HepG2 (cell line): Measurements from ENCODE around the gene RNF126. TPM values are rescaled to one million over a fixed set of nuclear protein-coding genes. Genes with fewer than 3 reads are reported as not detected.

Experiments
- ATAC-seq: fragments of 200-7000 bp; cut with Tn5 transposase; 3 replicates; pipeline ENCODE4 v1.9.1; 2020; ENCODE audit warnings: mild to moderate bottlenecking, moderate library complexity
- BruUV-seq: library from RNA; stranded (reverse); fragments of 400-500 nt; replicated peaks from 2 replicates; lab custom pipeline; 2021; lab: Mats Ljungman, UMichigan
- CTCF ChIA-PET: fragments of 300-600 bp; formaldehyde crosslinking; extraction: SDS; loops from one replicate; lab custom pipeline; 2021; ENCODE audit warnings: low total read pairs, inconsistent platforms, low intra/inter-chr PET ratio; lab: Yijun Ruan, JAX
- POLR2A ChIA-PET: fragments of 350-600 bp; sonication (Branson Sonifier 250); formaldehyde crosslinking; loops from one replicate; lab custom pipeline; 2020; ENCODE audit warnings: antibody characterized with exemption, inconsistent platforms; lab: Yijun Ruan, JAX
- DNase-seq: peaks from one replicate; pipeline ENCODE4 v3.0.0-alpha.2; 2015; ENCODE audit warnings: low spot score
- FAIRE-seq: peaks from 3 replicates; lab custom pipeline; 2011; peaks lifted over from hg19 to GRCh38; lab: Jason Lieb, UNC
- H2AFZ ChIP-seq: one replicate; pipeline ENCODE4 v1.6.1; 2011; ENCODE audit warnings: low read length, inconsistent platforms
- H3K27ac ChIP-seq: fragments of 300-600 bp; 3 replicates; pipeline ENCODE4 v1.8.0; 2011; ENCODE audit warnings: mixed run types, mild to moderate bottlenecking, mixed read lengths, low read length, inconsistent platforms; ENCODE audit not compliant: insufficient read depth; ENCODE audit errors: extremely low read length
- H3K27me3 ChIP-seq, 2 experiments: fragments of 200-600 bp in 1 of 2; 2 replicates in 1 of 2; 3 replicates in 1 of 2; pipeline versions ENCODE4 v1.6.0 to v1.8.0; 2011; ENCODE audit warnings: low read length in 2 of 2, mild to moderate bottlenecking in 2 of 2, moderate library complexity in 2 of 2, inconsistent platforms in 1 of 2; ENCODE audit not compliant: insufficient read depth in 2 of 2, control insufficient read depth in 1 of 2
- H3K36me3 ChIP-seq, 2 experiments: fragments of 200-600 bp in 1 of 2; replicated peaks in 1 of 2; 2 replicates in 1 of 2; 3 replicates in 1 of 2; pipeline versions ENCODE4 v1.5.1 to v1.8.0; 2011; ENCODE audit warnings: low read length in 2 of 2, inconsistent platforms in 1 of 2; ENCODE audit not compliant: insufficient read depth in 2 of 2, control insufficient read depth in 1 of 2
- H3K4me1 ChIP-seq: 2 replicates; pipeline ENCODE4 v1.5.1; 2012; ENCODE audit warnings: low read length, inconsistent platforms; ENCODE audit not compliant: insufficient read depth
- H3K4me2 ChIP-seq: 2 replicates; pipeline ENCODE4 v1.6.0; 2011; ENCODE audit warnings: low read depth, low read length, inconsistent platforms
- H3K4me3 ChIP-seq, 3 experiments: fragments of 200-600 bp in 1 of 3; sonication (generic), shearing (Covaris generic) in 1 of 3; replicated peaks in 1 of 3; 2 replicates each; pipeline ENCODE4 v1.5.1; 2011 to 2016; ENCODE audit warnings: low read length in 3 of 3, inconsistent platforms in 2 of 3, low read depth in 2 of 3, mild to moderate bottlenecking in 2 of 3, control low read depth in 1 of 3, mixed read lengths in 1 of 3; ENCODE audit not compliant: insufficient read depth in 1 of 3
- H3K79me2 ChIP-seq: one replicate; pipeline ENCODE4 v1.6.1; 2011; ENCODE audit warnings: low read length, inconsistent platforms; ENCODE audit not compliant: insufficient read depth
- H3K9ac ChIP-seq: 2 replicates; pipeline ENCODE4 v1.6.0; 2011; ENCODE audit warnings: mild to moderate bottlenecking, low read depth, low read length, inconsistent platforms; ENCODE audit not compliant: insufficient read depth
- H3K9me3 ChIP-seq: 2 replicates; pipeline ENCODE4 v1.5.1; 2012; ENCODE audit warnings: mild to moderate bottlenecking, low read length
- H4K20me1 ChIP-seq: 2 replicates; pipeline ENCODE4 v1.6.0; 2011; ENCODE audit warnings: inconsistent platforms, mild to moderate bottlenecking, low read length, moderate library complexity; ENCODE audit not compliant: insufficient read depth
- GPN1 ChIP-seq: sonication (generic); formaldehyde crosslinking; IDR thresholded peaks from 2 replicates; pipeline ENCODE4 v1.5.1; 2020; ENCODE audit warnings: missing genetic modification reagents, borderline replicate concordance
- MLLT10 ChIP-seq: sonication (generic); formaldehyde crosslinking; IDR thresholded peaks from 2 replicates; pipeline ENCODE4 v1.4.0; 2020; ENCODE audit warnings: missing genetic modification reagents
- SRSF1 ChIP-seq: fragments of 200-400 bp; formaldehyde crosslinking; optimal IDR thresholded peaks from 2 replicates; pipeline ENCODE3; 2017; ENCODE audit warnings: mild to moderate bottlenecking, low read depth, low read length, moderate library complexity
- TARDBP ChIP-seq: sonication (generic); formaldehyde crosslinking; IDR thresholded peaks from 2 replicates; pipeline ENCODE4 v1.8.0; 2022; ENCODE audit warnings: mild to moderate bottlenecking, missing genetic modification reagents
- U2AF2 ChIP-seq: fragments of 200-400 bp; formaldehyde crosslinking; IDR thresholded peaks from 2 replicates; pipeline ENCODE4 v1.6.1; 2017; ENCODE audit warnings: low read depth, mild to moderate bottlenecking, low read length
- ZBED4 ChIP-seq: sonication (generic); formaldehyde crosslinking; IDR thresholded peaks from 2 replicates; pipeline ENCODE4 v1.4.0; 2020; ENCODE audit warnings: missing genetic modification reagents, borderline replicate concordance
- ZFP37 ChIP-seq: sonication (generic); formaldehyde crosslinking; IDR thresholded peaks from 2 replicates; pipeline ENCODE4 v1.4.0; 2020; ENCODE audit warnings: missing genetic modification reagents, borderline replicate concordance
- ZNF556 ChIP-seq: sonication (generic); formaldehyde crosslinking; IDR thresholded peaks from 2 replicates; pipeline ENCODE4 v1.4.0; 2020; ENCODE audit warnings: mild to moderate bottlenecking, missing genetic modification reagents, borderline replicate concordance
- ZNF629 ChIP-seq: sonication (generic); formaldehyde crosslinking; conservative IDR thresholded peaks from 2 replicates; pipeline ENCODE4 v1.5.0; 2020; ENCODE audit warnings: missing genetic modification reagents
- ZNF687 ChIP-seq: sonication (generic); formaldehyde crosslinking; IDR thresholded peaks from 2 replicates; pipeline ENCODE4 v1.5.1; 2020; ENCODE audit warnings: mild to moderate bottlenecking, missing genetic modification reagents, moderate library complexity
- ZSCAN9 ChIP-seq: IDR thresholded peaks from 2 replicates; pipeline ENCODE4 v1.6.1; 2016; ENCODE audit warnings: borderline replicate concordance
- WGBS: methylation state at CpG from one replicate; pipeline ENCODE4 v1.1.6; 2017; ENCODE audit warnings: low lambda C conversion rate; 5-methylcytosine and 5-hydroxymethylcytosine counted together
- in situ Hi-C: cut with HindIII; loops from 2 replicates; pipeline ENCODE4 v1.10.0; 2017; ENCODE audit warnings: low pct_unique_long_range_greater_than_20kb; ENCODE audit not compliant: extremely low pct_ligation_motif_present
- intact Hi-C: fragments of 100-400 bp; cut with micrococcal nuclease; formaldehyde crosslinking; loops from one replicate; pipeline ENCODE4 v1.10.0; 2022; ENCODE audit not compliant: unreplicated experiment
- polyA plus RNA-seq, 8 experiments: library from polyadenylated mRNA; depleted of rRNA in 3 of 8; stranded (reverse) in 7 of 8; unstranded in 1 of 8; fragments of >200 nt; fragmentation: Illumina TruSeq in 4 of 8; extraction: Trizol in 4 of 8; gene quantifications; 2 replicates each; pipeline versions ENCODE4 v1.2.1 to v1.2.3, GENCODE V29; 2011 to 2016; ENCODE audit warnings: low read depth in 4 of 8, missing spikeins in 1 of 8, mixed read lengths in 1 of 8; ENCODE audit not compliant: insufficient read depth in 1 of 8
- total RNA-seq, 5 experiments: library from RNA; depleted of rRNA; stranded (reverse); fragments of >200 nt; fragmentation: Illumina TruSeq; extraction: Trizol; gene quantifications; 2 replicates each; pipeline ENCODE4 v1.2.3, GENCODE V29; 2016; ENCODE audit warnings: low read depth in 1 of 5
- TF ChIP-seq, protein P1 (sequence below): sonication (generic); formaldehyde crosslinking; IDR thresholded peaks from 2 replicates; pipeline ENCODE4 v1.5.0; 2020; ENCODE audit warnings: mild to moderate bottlenecking, missing genetic modification reagents, borderline replicate concordance

The RNF126 gene
- total and polyA plus RNA-seq, 2 of the 13 experiments (the other 11 are each of a cell fraction or from before 2014, with no cell fraction given): 23.2 to 34.0 TPM

- Histone ChIP-seq H3K4me2 (peak overlapping the region; percentile 70), H2AFZ (no peak overlapping the region), H4K20me1 (no peaks in the 10 kb centered on the region), H3K4me1 (peaks cover 47% of the 10 kb centered on the region), H3K36me3 (no peaks in the 10 kb centered on the region), H3K4me3 (peak overlapping the region; percentile 72 to 83 (median 76)), H3K9me3 (no peaks in the 10 kb centered on the region), H3K27ac (peak overlapping the region; percentile 69), H3K79me2 (no peaks in the 10 kb centered on the region), H3K9ac (peak overlapping the region; percentile 70), H3K27me3 (no peaks in the 10 kb centered on the region; a peak in 1 of 5 replicates)
- ATAC-seq: no peak
- CTCF ChIA-PET: no interaction called here
- no peak for FAIRE-seq
- TSS peak; percentile 78 for BruUV-seq
- 17% methylated on average over 4 of the region's 4 CpGs for WGBS
- no peak for DNase-seq
- in situ Hi-C loops: no loop called here
- POLR2A ChIA-PET: interaction anchor here (0.6 to 3.6 kb wide), 22 partner anchors 8 to 211 kb away, joined by 3 to 56 read pairs (median 6); partner anchors contain the start of genes BSG, CDC34, FSTL3 and PRSS57
- intact Hi-C loops: no loop called here
- peak; percentile 54 for TF ChIP-seq SRSF1
- TF ChIP-seq ZFP37: no peak
- no peak for TF ChIP-seq U2AF2
- TF ChIP-seq ZBED4: no peak
- TF ChIP-seq GPN1 (CRISPR knock-in tag): no peak
- TF ChIP-seq, protein P1, sequence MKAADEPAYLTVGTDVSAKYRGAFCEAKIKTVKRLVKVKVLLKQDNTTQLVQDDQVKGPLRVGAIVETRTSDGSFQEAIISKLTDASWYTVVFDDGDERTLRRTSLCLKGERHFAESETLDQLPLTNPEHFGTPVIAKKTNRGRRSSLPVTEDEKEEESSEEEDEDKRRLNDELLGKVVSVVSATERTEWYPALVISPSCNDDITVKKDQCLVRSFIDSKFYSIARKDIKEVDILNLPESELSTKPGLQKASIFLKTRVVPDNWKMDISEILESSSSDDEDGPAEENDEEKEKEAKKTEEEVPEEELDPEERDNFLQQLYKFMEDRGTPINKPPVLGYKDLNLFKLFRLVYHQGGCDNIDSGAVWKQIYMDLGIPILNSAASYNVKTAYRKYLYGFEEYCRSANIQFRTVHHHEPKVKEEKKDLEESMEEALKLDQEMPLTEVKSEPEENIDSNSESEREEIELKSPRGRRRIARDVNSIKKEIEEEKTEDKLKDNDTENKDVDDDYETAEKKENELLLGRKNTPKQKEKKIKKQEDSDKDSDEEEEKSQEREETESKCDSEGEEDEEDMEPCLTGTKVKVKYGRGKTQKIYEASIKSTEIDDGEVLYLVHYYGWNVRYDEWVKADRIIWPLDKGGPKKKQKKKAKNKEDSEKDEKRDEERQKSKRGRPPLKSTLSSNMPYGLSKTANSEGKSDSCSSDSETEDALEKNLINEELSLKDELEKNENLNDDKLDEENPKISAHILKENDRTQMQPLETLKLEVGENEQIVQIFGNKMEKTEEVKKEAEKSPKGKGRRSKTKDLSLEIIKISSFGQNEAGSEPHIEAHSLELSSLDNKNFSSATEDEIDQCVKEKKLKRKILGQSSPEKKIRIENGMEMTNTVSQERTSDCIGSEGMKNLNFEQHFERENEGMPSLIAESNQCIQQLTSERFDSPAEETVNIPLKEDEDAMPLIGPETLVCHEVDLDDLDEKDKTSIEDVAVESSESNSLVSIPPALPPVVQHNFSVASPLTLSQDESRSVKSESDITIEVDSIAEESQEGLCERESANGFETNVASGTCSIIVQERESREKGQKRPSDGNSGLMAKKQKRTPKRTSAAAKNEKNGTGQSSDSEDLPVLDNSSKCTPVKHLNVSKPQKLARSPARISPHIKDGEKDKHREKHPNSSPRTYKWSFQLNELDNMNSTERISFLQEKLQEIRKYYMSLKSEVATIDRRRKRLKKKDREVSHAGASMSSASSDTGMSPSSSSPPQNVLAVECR (CRISPR knock-in tag): no peak
- no peak for TF ChIP-seq ZNF556 (CRISPR knock-in tag)
- 0 out of 2 replicates have a peak, but pooled peaks have one; percentile 32 for TF ChIP-seq ZSCAN9 (CRISPR knock-in tag)
- no peak for TF ChIP-seq ZNF629 (CRISPR knock-in tag)
- TF ChIP-seq ZNF687 (CRISPR knock-in tag): 0 out of 2 replicates have a peak, but pooled peaks have one; percentile 3
- 0 out of 2 replicates have a peak, but pooled peaks have one; percentile 9 for TF ChIP-seq TARDBP
- TF ChIP-seq MLLT10 (CRISPR knock-in tag): no peak
These were observed 40.3 kb upstream of the RNF126 start for GRCh38 chr19:703329-703650.
